Fibroblast of lung (primary cell): ENCODE results near the gene ESRRA. TPM values are rescaled to one million over a fixed set of nuclear protein-coding genes. Genes with fewer than 3 reads are reported as not detected.

Experiments
- DNase-seq, 2 donors: peaks; one replicate each; pipeline versions ENCODE4 v3.0.0 to v3.0.0-alpha.2; 2010; ENCODE audit warnings: low read depth in 2 of 2
- H2AFZ ChIP-seq: 2 replicates; pipeline ENCODE4 v1.5.1; 2012; ENCODE audit warnings: low read length, control low read depth, inconsistent platforms
- H3K27ac ChIP-seq: 2 replicates; pipeline ENCODE4 v1.5.1; 2011; ENCODE audit warnings: low read length, control low read depth; ENCODE audit not compliant: insufficient read depth
- H3K27me3 ChIP-seq: 2 replicates; pipeline ENCODE4 v1.5.1; 2011; ENCODE audit warnings: mild to moderate bottlenecking, low read length; ENCODE audit not compliant: control insufficient read depth, insufficient read depth
- H3K36me3 ChIP-seq: 2 replicates; pipeline ENCODE4 v1.5.1; 2011; ENCODE audit warnings: low read length; ENCODE audit not compliant: control insufficient read depth, insufficient read depth
- H3K4me1 ChIP-seq: 2 replicates; pipeline ENCODE4 v1.5.1; 2011; ENCODE audit warnings: low read length; ENCODE audit not compliant: control insufficient read depth, insufficient read depth; ENCODE audit errors: extremely low read depth
- H3K4me2 ChIP-seq: 2 replicates; pipeline ENCODE4 v1.5.1; 2011; ENCODE audit warnings: low read length, control low read depth; ENCODE audit not compliant: insufficient read depth; ENCODE audit errors: extremely low read depth
- H3K4me3 ChIP-seq, 4 experiments: fragments of 200-600 bp in 1 of 4; sonication (generic) in 1 of 4; replicated peaks in 1 of 4; 2 replicates each; pipeline ENCODE4 v1.5.1; 2011 to 2016; ENCODE audit warnings: low read length in 4 of 4, low read depth in 3 of 4, mild to moderate bottlenecking in 3 of 4, control low read depth in 2 of 4, inconsistent platforms in 1 of 4, mixed read lengths in 1 of 4; ENCODE audit not compliant: insufficient read depth in 1 of 4; ENCODE audit errors: control extremely low read depth in 1 of 4
- H3K79me2 ChIP-seq: 2 replicates; pipeline ENCODE4 v1.5.1; 2012; ENCODE audit warnings: mild to moderate bottlenecking, low read length, inconsistent platforms; ENCODE audit not compliant: control insufficient read depth, insufficient read depth
- H3K9ac ChIP-seq: 2 replicates; pipeline ENCODE4 v1.5.1; 2011; ENCODE audit warnings: mild to moderate bottlenecking, low read length, control low read depth; ENCODE audit not compliant: insufficient read depth
- H3K9me3 ChIP-seq: 2 replicates; pipeline ENCODE4 v1.5.1; 2012; ENCODE audit warnings: low read depth, low read length; ENCODE audit not compliant: control insufficient read depth, insufficient read depth
- H4K20me1 ChIP-seq: 2 replicates; pipeline ENCODE4 v1.5.1; 2011; ENCODE audit warnings: low read length; ENCODE audit not compliant: control insufficient read depth, insufficient read depth; ENCODE audit errors: extremely low read depth
- EZH2 ChIP-seq: IDR thresholded peaks from 2 replicates; pipeline ENCODE4 v1.5.1; 2012; ENCODE audit warnings: low read length, control low read depth, mild to moderate bottlenecking; ENCODE audit errors: missing control alignments
- polyA plus RNA-seq, 2 donors: library from polyadenylated mRNA; depleted of rRNA in 1 of 2; stranded (reverse) in 1 of 2; unstranded in 1 of 2; fragments of >200 nt; gene quantifications; 2 replicates each; pipeline ENCODE4 v1.2.1, GENCODE V29; 2011 to 2012; ENCODE audit warnings: missing spikeins in 1 of 2
- total RNA-seq: library from RNA; depleted of rRNA; stranded (reverse); fragments of >200 nt; gene quantifications from 2 replicates; pipeline ENCODE4 v1.2.1, GENCODE V29; 2014
- TF ChIP-seq, protein P1 (sequence below), 2 donors: IDR thresholded peaks in 1 of 2; conservative IDR thresholded peaks in 1 of 2; 1 replicate in 1 of 2; 2 replicates in 1 of 2; pipeline ENCODE4 v1.5.1; 2011 to 2012; ENCODE audit warnings: low read length in 2 of 2, control low read depth in 1 of 2, inconsistent platforms in 1 of 2, low read depth in 1 of 2, mild to moderate bottlenecking in 1 of 2

ESRRA gene
- total and polyA plus RNA-seq, 2 donors (not counting 1 experiment from before 2014, with no cell fraction given), result 6.7 to 32.5 TPM

DNA sequence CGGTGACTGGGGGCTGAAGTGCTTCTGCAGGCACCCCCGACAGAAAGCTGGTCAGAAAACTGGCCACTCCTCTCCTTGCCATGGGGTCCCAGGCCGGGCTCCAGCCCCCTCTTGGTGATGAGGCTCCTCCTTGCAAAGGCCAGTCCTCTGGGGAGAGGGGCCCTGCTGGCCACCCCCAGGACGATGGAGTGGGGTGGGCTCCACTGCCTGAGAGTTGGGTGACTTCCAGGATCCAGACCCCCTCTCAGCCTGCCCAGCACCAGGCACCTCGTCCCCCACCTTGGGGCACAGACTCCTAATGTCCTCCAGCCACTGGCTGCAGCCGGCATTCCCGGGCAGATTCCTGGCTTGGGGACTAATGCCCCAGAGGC lies 53.2 kb downstream of the ESRRA start:
- H3K9ac ChIP-seq, result peak overlapping the region; percentile 88
- H3K27me3 ChIP-seq, result no peaks in the 10 kb centered on the region
- H2AFZ ChIP-seq, result peak overlapping the region; percentile 51
- DNase-seq, result no peak
- H4K20me1 ChIP-seq, result no peaks in the 10 kb centered on the region
- H3K79me2 ChIP-seq, result peaks cover 13% of the 10 kb centered on the region
- peak overlapping the region; percentile 78 for H3K4me2 ChIP-seq
- no peaks in the 10 kb centered on the region for H3K9me3 ChIP-seq
- H3K36me3 ChIP-seq, result peaks cover 16% of the 10 kb centered on the region
- H3K4me3 ChIP-seq, result peak overlapping the region; percentile 49 to 95 (median 72)
- TF ChIP-seq EZH2, result no peak
- TF ChIP-seq, protein P1, sequence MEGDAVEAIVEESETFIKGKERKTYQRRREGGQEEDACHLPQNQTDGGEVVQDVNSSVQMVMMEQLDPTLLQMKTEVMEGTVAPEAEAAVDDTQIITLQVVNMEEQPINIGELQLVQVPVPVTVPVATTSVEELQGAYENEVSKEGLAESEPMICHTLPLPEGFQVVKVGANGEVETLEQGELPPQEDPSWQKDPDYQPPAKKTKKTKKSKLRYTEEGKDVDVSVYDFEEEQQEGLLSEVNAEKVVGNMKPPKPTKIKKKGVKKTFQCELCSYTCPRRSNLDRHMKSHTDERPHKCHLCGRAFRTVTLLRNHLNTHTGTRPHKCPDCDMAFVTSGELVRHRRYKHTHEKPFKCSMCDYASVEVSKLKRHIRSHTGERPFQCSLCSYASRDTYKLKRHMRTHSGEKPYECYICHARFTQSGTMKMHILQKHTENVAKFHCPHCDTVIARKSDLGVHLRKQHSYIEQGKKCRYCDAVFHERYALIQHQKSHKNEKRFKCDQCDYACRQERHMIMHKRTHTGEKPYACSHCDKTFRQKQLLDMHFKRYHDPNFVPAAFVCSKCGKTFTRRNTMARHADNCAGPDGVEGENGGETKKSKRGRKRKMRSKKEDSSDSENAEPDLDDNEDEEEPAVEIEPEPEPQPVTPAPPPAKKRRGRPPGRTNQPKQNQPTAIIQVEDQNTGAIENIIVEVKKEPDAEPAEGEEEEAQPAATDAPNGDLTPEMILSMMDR (conservative IDR thresholded peaks at IDR 0.05 in 1 of 2, IDR thresholded peaks at IDR 0.05 in 1 of 2; ENCODE audit: low read depth in 1 of 2, low read length in 2 of 2), result no peak
- H3K27ac ChIP-seq, result peak overlapping the region; percentile 90
- H3K4me1 ChIP-seq, result peaks cover 20% of the 10 kb centered on the region

DNA sequence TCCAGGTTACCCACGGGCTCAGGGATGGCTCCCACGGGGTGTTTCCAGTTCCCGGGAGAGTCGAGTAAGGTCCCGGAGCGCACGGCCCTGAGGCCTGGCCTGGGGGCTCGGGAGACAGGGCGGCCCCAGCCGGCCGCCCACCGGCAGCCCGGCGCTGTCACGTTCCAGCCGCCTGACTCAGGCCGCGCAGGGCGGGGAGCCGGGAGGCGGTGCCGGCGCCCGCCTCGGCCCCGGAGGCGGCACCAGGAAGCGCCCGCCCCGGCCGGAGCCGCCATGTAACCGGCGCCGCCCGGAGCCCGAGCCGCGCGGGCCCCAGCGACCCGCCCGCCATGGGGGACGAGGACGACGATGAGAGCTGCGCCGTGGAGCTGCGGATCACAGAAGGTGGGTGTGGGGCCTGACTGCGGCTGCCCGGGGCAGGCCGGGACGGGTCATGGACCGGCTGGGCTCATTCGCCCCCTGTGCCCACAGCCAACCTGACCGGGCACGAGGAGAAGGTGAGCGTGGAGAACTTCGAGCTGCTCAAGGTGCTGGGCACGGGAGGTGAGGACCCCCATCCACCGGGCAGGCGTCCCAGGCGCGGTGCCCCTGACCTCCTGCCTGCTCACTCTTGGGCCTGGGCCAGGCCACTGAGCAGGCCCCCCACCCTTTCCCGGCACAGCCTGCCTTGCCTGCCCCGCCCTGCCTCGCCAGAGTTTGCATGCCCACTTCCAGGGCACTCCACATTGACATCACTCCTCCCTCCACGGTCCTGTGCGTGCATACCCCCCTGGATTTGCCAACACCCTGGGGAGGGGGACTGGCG lies 53.8 kb downstream of the ESRRA start, which contains the start of gene RPS6KA4:
RPS6KA4 (plus strand) TSS at position 256 of the 805 bp plus-strand sequence; CDS start at position 330, 74 bp downstream.
- peak; percentile 45 to 64 for DNase-seq
- Histone ChIP-seq H3K27ac (peak within 1 kb of the TSS; percentile 90), H3K4me1 (peaks cover 20% of the 10 kb centered on the region)

More for the DNA sequence above, 53.8 kb downstream of the ESRRA start, which contains the start of gene RPS6KA4:
- no peaks in the 10 kb centered on the region for H3K27me3 ChIP-seq
- H3K4me3 ChIP-seq, result peak within 1 kb of the TSS; percentile 75 to 96 (median 92)
- no peaks in the 10 kb centered on the region for H3K9me3 ChIP-seq
- no peaks in the 10 kb centered on the region for H4K20me1 ChIP-seq
- peak within 1 kb of the TSS; percentile 97 for H3K4me2 ChIP-seq
- peaks cover 16% of the 10 kb centered on the region for H3K36me3 ChIP-seq
- peak within 1 kb of the TSS; percentile 88 for H2AFZ ChIP-seq
- no peak for TF ChIP-seq EZH2
- TF ChIP-seq, protein P1 (conservative IDR thresholded peaks at IDR 0.05 in 1 of 2, IDR thresholded peaks at IDR 0.05 in 1 of 2; ENCODE audit: low read depth in 1 of 2, low read length in 2 of 2), result no peak
- H3K9ac ChIP-seq, result peak within 1 kb of the TSS; percentile 88
- H3K79me2 ChIP-seq, result peaks cover 13% of the 10 kb centered on the region
